HCT116 (cell line): ENCODE results near the gene GNB1L. TPM values are rescaled to one million over a fixed set of nuclear protein-coding genes. Genes with fewer than 3 reads are reported as not detected.

ENCODE experiments used
- ATAC-seq: fragments of 200-7000 bp; cut with Tn5 transposase; 2 replicates; pipeline ENCODE4 v1.9.1; 2020; ENCODE audit warnings: mild to moderate bottlenecking, moderate library complexity
- BruUV-seq: library from RNA; stranded (reverse); fragments of 400-500 nt; replicated peaks from 2 replicates; lab custom pipeline; 2021; lab: Mats Ljungman, UMichigan
- CTCF ChIA-PET: fragments of 300-600 bp; sonication (Branson Sonifier 250); formaldehyde crosslinking; loops from one replicate; lab custom pipeline; 2021; ENCODE audit warnings: antibody characterized with exemption; lab: Charles Lee
- POLR2A ChIA-PET: fragments of 300-600, 350-600 bp; sonication (Branson Sonifier 250); formaldehyde crosslinking; loops from one replicate; lab custom pipeline; 2021; ENCODE audit warnings: antibody characterized with exemption; lab: Charles Lee
- RAD21 ChIA-PET, 2 experiments: fragments of 300-600 bp; sonication (Branson Sonifier 250); formaldehyde crosslinking; loops; one replicate each; lab custom pipeline; 2023; ENCODE audit warnings: low total read pairs in 2 of 2; ENCODE audit not compliant: uncharacterized antibody in 2 of 2, unreplicated experiment in 2 of 2, low non-redundant PET in 1 of 2; lab: Charles Lee
- DNase-seq: peaks from one replicate; pipeline ENCODE4 v3.0.0-alpha.2; 2010; ENCODE audit warnings: low read depth, low spot score
- H2AFZ ChIP-seq: fragments of 200-600 bp; shearing (Covaris generic), sonication (generic); 2 replicates; pipeline ENCODE4 v1.6.1; 2017; ENCODE audit warnings: low read depth, mixed run types, mixed read lengths, antibody characterized with exemption, low read length; ENCODE audit not compliant: poor library complexity, severe bottlenecking
- H3K27ac ChIP-seq: 2 replicates; pipeline ENCODE4 v1.5.1; 2012; ENCODE audit warnings: low read depth, low read length
- H3K27me3 ChIP-seq: fragments of 200-600 bp; sonication (generic); 2 replicates; pipeline ENCODE4 v1.6.1; 2016; ENCODE audit warnings: mixed run types, low read length, mixed read lengths; ENCODE audit not compliant: insufficient read depth
- H3K36me3 ChIP-seq, 2 experiments: fragments of 200-500 bp in 1 of 2; fragments of 200-600 bp in 1 of 2; sonication (Bioruptor generic) in 1 of 2; sonication (generic) in 1 of 2; 2 replicates each; pipeline versions ENCODE4 v1.5.1 to v1.6.1; 2014 to 2016; ENCODE audit warnings: low read length in 2 of 2, inconsistent platforms in 1 of 2, mixed read lengths in 1 of 2, mixed run types in 1 of 2; ENCODE audit not compliant: insufficient read depth in 2 of 2, control insufficient read depth in 1 of 2
- H3K4me1 ChIP-seq, 2 experiments: fragments of 200-600 bp in 1 of 2; sonication (generic) in 1 of 2; 2 replicates each; pipeline versions ENCODE4 v1.5.1 to v1.6.1; 2012 to 2017; ENCODE audit warnings: low read length in 2 of 2, inconsistent platforms in 1 of 2, mild to moderate bottlenecking in 1 of 2, mixed read lengths in 1 of 2, mixed run types in 1 of 2, moderate library complexity in 1 of 2; ENCODE audit not compliant: insufficient read depth in 2 of 2, control insufficient read depth in 1 of 2
- H3K4me2 ChIP-seq: fragments of 200-600 bp; sonication (generic); 2 replicates; pipeline ENCODE4 v1.6.1; 2017; ENCODE audit warnings: mixed run types, low read length, mixed read lengths
- H3K4me3 ChIP-seq, 2 experiments: fragments of 200-600 bp in 1 of 2; sonication (generic) in 1 of 2; replicated peaks in 1 of 2; 2 replicates each; pipeline ENCODE4 v1.5.1; 2011 to 2016; ENCODE audit warnings: low read length in 2 of 2, control low read depth in 1 of 2, low read depth in 1 of 2, mild to moderate bottlenecking in 1 of 2, mixed read lengths in 1 of 2, mixed run types in 1 of 2
- H3K79me2 ChIP-seq: fragments of 200-600 bp; sonication (generic); 2 replicates; pipeline ENCODE4 v1.6.1; 2017; ENCODE audit warnings: mild to moderate bottlenecking, mixed run types, low read length, moderate library complexity, mixed read lengths; ENCODE audit not compliant: insufficient read depth
- H3K9ac ChIP-seq: fragments of 200-600 bp; sonication (generic); 2 replicates; pipeline ENCODE4 v1.6.1; 2016; ENCODE audit warnings: low read length, mixed read lengths
- H3K9me2 ChIP-seq: fragments of 200-600 bp; sonication (generic), shearing (Covaris generic); 2 replicates; pipeline ENCODE4 v1.6.1; 2017; ENCODE audit warnings: mixed run types, mild to moderate bottlenecking, moderate library complexity; ENCODE audit not compliant: insufficient read depth
- H3K9me3 ChIP-seq, 2 experiments: fragments of 200-500 bp in 1 of 2; fragments of 200-600 bp in 1 of 2; sonication (Bioruptor generic) in 1 of 2; sonication (generic) in 1 of 2; 2 replicates each; pipeline ENCODE4 v1.6.1; 2014 to 2017; ENCODE audit warnings: low read length in 2 of 2, mixed read lengths in 2 of 2, inconsistent platforms in 1 of 2, low read depth in 1 of 2, mild to moderate bottlenecking in 1 of 2, mixed run types in 1 of 2, moderate library complexity in 1 of 2; ENCODE audit not compliant: control insufficient read depth in 1 of 2, insufficient read depth in 1 of 2
- H4K20me1 ChIP-seq: fragments of 200-600 bp; sonication (generic), shearing (Covaris generic); 2 replicates; pipeline ENCODE4 v1.6.1; 2017; ENCODE audit warnings: mixed run types, mild to moderate bottlenecking, moderate library complexity; ENCODE audit not compliant: insufficient read depth
- EGR1 ChIP-seq: IDR thresholded peaks from 2 replicates; pipeline ENCODE4 v1.6.1; 2012; ENCODE audit warnings: low read depth
- FOSL1 ChIP-seq: IDR thresholded peaks from 2 replicates; pipeline ENCODE4 v1.6.1; 2012; ENCODE audit warnings: low read depth
- JUND ChIP-seq: IDR thresholded peaks from 2 replicates; pipeline ENCODE4 v1.6.1; 2012
- POLR2A ChIP-seq: IDR thresholded peaks from 2 replicates; pipeline ENCODE4 v1.7.0; 2011; ENCODE audit warnings: borderline replicate concordance; ENCODE audit not compliant: insufficient read depth, insufficient read length; ENCODE audit errors: extremely low read depth
- POLR2AphosphoS5 ChIP-seq: IDR thresholded peaks from 2 replicates; pipeline ENCODE4 v1.6.1; 2011; ENCODE audit warnings: mild to moderate bottlenecking, low read depth, low read length, moderate library complexity
- RAD21 ChIP-seq: IDR thresholded peaks from 2 replicates; pipeline ENCODE4 v1.6.1; 2012; ENCODE audit warnings: low read depth, mild to moderate bottlenecking
- SIN3A ChIP-seq: IDR thresholded peaks from 2 replicates; pipeline ENCODE4 v1.6.1; 2012; ENCODE audit warnings: low read depth
- SP1 ChIP-seq: IDR thresholded peaks from 2 replicates; pipeline ENCODE4 v1.6.1; 2012; ENCODE audit warnings: low read depth
- SRF ChIP-seq: IDR thresholded peaks from 2 replicates; pipeline ENCODE4 v1.6.1; 2012; ENCODE audit warnings: low read depth
- YY1 ChIP-seq: IDR thresholded peaks from 2 replicates; pipeline ENCODE4 v1.6.1; 2011; ENCODE audit warnings: low read length, low read depth, moderate library complexity, mild to moderate bottlenecking; ENCODE audit not compliant: insufficient replicate concordance; ENCODE audit errors: extremely low read depth
- ZNF274 ChIP-seq: fragments of 200-500 bp; sonication (Bioruptor generic); IDR thresholded peaks from 2 replicates; pipeline ENCODE4 v1.6.1; 2014; ENCODE audit warnings: mild to moderate bottlenecking, low read depth, low read length, inconsistent platforms
- intact Hi-C: fragments of 100-400 bp; cut with micrococcal nuclease; formaldehyde crosslinking; loops from 2 replicates; pipeline ENCODE4 v1.10.0; 2022
- total RNA-seq: library from RNA; stranded (reverse); gene quantifications from one replicate; pipeline ENCODE4 v1.2.1, GENCODE V29; 2021; ENCODE audit not compliant: unreplicated experiment
- TF ChIP-seq, protein P1 (sequence below): IDR thresholded peaks from 2 replicates; pipeline ENCODE4 v1.6.1; 2012
- TF ChIP-seq, protein P2 (sequence below), 3 experiments: fragments of 200-600 bp in 1 of 3; sonication (generic) in 1 of 3; IDR thresholded peaks in 2 of 3; conservative IDR thresholded peaks in 1 of 3; 2 replicates each; pipeline ENCODE4 v1.5.1; 2012 to 2017; ENCODE audit warnings: low read depth in 2 of 3, low read length in 2 of 3, antibody characterized with exemption in 1 of 3, borderline replicate concordance in 1 of 3, control low read depth in 1 of 3, mild to moderate bottlenecking in 1 of 3, mixed read lengths in 1 of 3, mixed run types in 1 of 3, moderate library complexity in 1 of 3; ENCODE audit not compliant: insufficient read depth in 1 of 3
- TF ChIP-seq, protein P3 (sequence below): IDR thresholded peaks from 2 replicates; pipeline ENCODE4 v1.6.1; 2011; ENCODE audit warnings: mild to moderate bottlenecking, low read length, moderate library complexity; ENCODE audit not compliant: insufficient replicate concordance; ENCODE audit errors: extremely low read depth

The GNB1L gene
- total RNA-seq, 1 experiment from 2014 or later: 12.1 TPM

DNA sequence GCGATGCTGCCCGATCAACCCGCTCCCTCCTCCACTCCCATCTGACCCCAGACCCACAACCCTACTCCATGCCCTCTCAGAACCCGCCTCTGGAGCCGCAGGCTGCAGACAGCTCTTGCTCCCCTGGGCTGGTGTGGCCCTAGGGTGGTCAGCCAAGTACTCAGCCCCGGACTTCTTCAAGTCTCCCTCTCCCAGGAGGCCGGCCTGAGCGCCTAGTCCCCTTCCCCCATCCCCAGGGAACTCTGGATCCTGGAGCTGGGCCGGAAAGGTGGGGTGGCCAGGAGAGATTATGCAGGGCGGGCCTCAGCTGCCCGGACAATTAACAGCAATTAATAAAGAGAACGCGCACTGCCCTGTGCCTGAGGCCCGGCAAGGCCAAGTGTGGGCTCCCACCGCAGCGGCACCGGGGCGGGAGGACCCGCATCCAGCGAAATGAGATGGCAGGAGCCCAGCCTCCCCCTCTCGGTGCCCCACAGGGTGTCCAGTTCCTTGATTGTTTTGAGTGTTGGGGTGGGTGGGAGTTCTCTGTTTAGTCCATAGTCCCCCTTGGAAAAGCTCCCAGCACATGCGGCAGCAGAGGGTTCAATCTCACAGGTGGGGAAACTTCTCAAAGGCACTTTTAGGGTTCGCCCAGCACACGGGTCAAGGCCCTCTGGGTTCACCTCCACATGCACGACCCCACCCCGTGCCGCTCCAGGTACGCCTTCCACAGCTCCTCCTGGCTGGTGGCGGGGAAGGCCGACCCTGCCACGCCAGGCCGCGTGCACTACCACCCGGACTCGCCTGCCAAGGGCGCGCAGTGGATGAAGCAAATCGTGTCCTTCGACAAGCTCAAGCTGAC is 91.0 kb downstream of the GNB1L start:
- DNase-seq (no peak), ATAC-seq (no peak)
- Histone ChIP-seq H3K27me3 (no peaks in the 10 kb centered on the region), H3K4me3 (no peak overlapping the region), H3K4me1 (peaks cover 12 to 23% of the 10 kb centered on the region in 2 experiments), H3K36me3 (no peaks in the 10 kb centered on the region), H2AFZ (no peak overlapping the region), H3K79me2 (peaks cover 20% of the 10 kb centered on the region), H3K9me3 (no peaks in the 10 kb centered on the region), H3K27ac (no peak overlapping the region; the same call in 1 of the 2 replicates), H4K20me1 (no peaks in the 10 kb centered on the region), H3K9me2 (no peaks in the 10 kb centered on the region), H3K9ac (no peak overlapping the region), H3K4me2 (no peak overlapping the region)
- intact Hi-C loops: no loop called here
- CTCF ChIA-PET: no interaction called here
- no TSS peak for BruUV-seq
- TF ChIP-seq EGR1 (no peak), SIN3A (no peak), ZNF274 (no peak), RAD21 (no peak), POLR2AphosphoS5 (no peak), YY1 (no peak), SP1 (no peak), FOSL1 (no peak), POLR2A (no peak), JUND (no peak), SRF (no peak)
- TF ChIP-seq, protein P1, sequence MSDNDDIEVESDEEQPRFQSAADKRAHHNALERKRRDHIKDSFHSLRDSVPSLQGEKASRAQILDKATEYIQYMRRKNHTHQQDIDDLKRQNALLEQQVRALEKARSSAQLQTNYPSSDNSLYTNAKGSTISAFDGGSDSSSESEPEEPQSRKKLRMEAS: no peak
- TF ChIP-seq, protein P2, sequence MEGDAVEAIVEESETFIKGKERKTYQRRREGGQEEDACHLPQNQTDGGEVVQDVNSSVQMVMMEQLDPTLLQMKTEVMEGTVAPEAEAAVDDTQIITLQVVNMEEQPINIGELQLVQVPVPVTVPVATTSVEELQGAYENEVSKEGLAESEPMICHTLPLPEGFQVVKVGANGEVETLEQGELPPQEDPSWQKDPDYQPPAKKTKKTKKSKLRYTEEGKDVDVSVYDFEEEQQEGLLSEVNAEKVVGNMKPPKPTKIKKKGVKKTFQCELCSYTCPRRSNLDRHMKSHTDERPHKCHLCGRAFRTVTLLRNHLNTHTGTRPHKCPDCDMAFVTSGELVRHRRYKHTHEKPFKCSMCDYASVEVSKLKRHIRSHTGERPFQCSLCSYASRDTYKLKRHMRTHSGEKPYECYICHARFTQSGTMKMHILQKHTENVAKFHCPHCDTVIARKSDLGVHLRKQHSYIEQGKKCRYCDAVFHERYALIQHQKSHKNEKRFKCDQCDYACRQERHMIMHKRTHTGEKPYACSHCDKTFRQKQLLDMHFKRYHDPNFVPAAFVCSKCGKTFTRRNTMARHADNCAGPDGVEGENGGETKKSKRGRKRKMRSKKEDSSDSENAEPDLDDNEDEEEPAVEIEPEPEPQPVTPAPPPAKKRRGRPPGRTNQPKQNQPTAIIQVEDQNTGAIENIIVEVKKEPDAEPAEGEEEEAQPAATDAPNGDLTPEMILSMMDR (IDR thresholded peaks at IDR 0.05 in 2 of 3, conservative IDR thresholded peaks at IDR 0.05 in 1 of 3; ENCODE audit: borderline replicate concordance in 1 of 3, insufficient read depth in 1 of 3, low read depth in 2 of 3, low read length in 2 of 3): no peak
- TF ChIP-seq, protein P3, sequence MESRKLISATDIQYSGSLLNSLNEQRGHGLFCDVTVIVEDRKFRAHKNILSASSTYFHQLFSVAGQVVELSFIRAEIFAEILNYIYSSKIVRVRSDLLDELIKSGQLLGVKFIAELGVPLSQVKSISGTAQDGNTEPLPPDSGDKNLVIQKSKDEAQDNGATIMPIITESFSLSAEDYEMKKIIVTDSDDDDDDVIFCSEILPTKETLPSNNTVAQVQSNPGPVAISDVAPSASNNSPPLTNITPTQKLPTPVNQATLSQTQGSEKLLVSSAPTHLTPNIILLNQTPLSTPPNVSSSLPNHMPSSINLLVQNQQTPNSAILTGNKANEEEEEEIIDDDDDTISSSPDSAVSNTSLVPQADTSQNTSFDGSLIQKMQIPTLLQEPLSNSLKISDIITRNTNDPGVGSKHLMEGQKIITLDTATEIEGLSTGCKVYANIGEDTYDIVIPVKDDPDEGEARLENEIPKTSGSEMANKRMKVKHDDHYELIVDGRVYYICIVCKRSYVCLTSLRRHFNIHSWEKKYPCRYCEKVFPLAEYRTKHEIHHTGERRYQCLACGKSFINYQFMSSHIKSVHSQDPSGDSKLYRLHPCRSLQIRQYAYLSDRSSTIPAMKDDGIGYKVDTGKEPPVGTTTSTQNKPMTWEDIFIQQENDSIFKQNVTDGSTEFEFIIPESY: no peak
- POLR2A ChIA-PET: interaction anchor here (0.8 kb wide), 1 partner anchor 90 kb away, joined by 3 read pairs; no protein-coding TSS in a partner anchor
- RAD21 ChIA-PET: no interaction called here
